GM12878 (cell line): ENCODE results near the gene CTRL. TPM values are rescaled to one million over a fixed set of nuclear protein-coding genes. Genes with fewer than 3 reads are reported as not detected.

Experiments
- ATAC-seq: fragments of 200-7000 bp; cut with Tn5 transposase; 3 replicates; pipeline ENCODE4 v1.9.1; 2020; ENCODE audit warnings: mild to moderate bottlenecking, moderate library complexity
- BruUV-seq: library from RNA; stranded (reverse); fragments of 400-500 nt; replicated peaks from 2 replicates; lab custom pipeline; 2021; lab: Mats Ljungman, UMichigan
- CTCF ChIA-PET: fragments of 300-600 bp; sonication (Branson Sonifier 250); formaldehyde crosslinking; extraction: SDS; loops from one replicate; lab custom pipeline; 2021; ENCODE audit warnings: inconsistent platforms; lab: Yijun Ruan, JAX
- POLR2A ChIA-PET: fragments of 350-600 bp; formaldehyde crosslinking; extraction: SDS; loops from one replicate; lab custom pipeline; 2021; ENCODE audit warnings: inconsistent platforms; lab: Charles Lee
- RAD21 ChIA-PET: fragments of 300-600 bp; sonication (Branson Sonifier 250); formaldehyde crosslinking; loops from one replicate; lab custom pipeline; 2023; ENCODE audit warnings: antibody characterized with exemption; ENCODE audit not compliant: unreplicated experiment; lab: Charles Lee
- SMC1A ChIA-PET: fragments of 300-600 bp; sonication (Branson Sonifier 250); formaldehyde crosslinking; loops from one replicate; lab custom pipeline; 2023; ENCODE audit not compliant: unreplicated experiment, uncharacterized antibody; lab: Charles Lee
- DNase-seq: peaks from one replicate; pipeline ENCODE4 v3.0.0-alpha.2; 2011; ENCODE audit warnings: low read depth, low spot score
- FAIRE-seq: peaks from 3 replicates; lab custom pipeline; 2011; peaks lifted over from hg19 to GRCh38; lab: Jason Lieb, UNC
- H2AFZ ChIP-seq: 2 replicates; pipeline ENCODE4 v1.6.0; 2011; ENCODE audit warnings: low read depth, low read length, control low read depth; ENCODE audit not compliant: control insufficient read depth
- H3K27ac ChIP-seq: 2 replicates; pipeline ENCODE4 v1.5.1; 2011; ENCODE audit warnings: control low read depth; ENCODE audit not compliant: control insufficient read depth, insufficient read depth
- H3K27me3 ChIP-seq, 2 experiments: replicated peaks in 1 of 2; 2 replicates each; pipeline versions ENCODE4 v1.6.0 to v1.6.1; 2011; ENCODE audit warnings: low read length in 1 of 2; ENCODE audit not compliant: control insufficient read depth in 2 of 2, insufficient read depth in 2 of 2
- H3K36me3 ChIP-seq, 2 experiments: 2 replicates each; pipeline ENCODE4 v1.5.1; 2011; ENCODE audit warnings: low read length in 1 of 2; ENCODE audit not compliant: control insufficient read depth in 2 of 2, insufficient read depth in 2 of 2
- H3K4me1 ChIP-seq: 2 replicates; pipeline ENCODE4 v1.6.1; 2011; ENCODE audit warnings: mild to moderate bottlenecking, low read length, moderate library complexity, mixed read lengths; ENCODE audit not compliant: control insufficient read depth, insufficient read depth
- H3K4me2 ChIP-seq: 2 replicates; pipeline ENCODE4 v1.6.0; 2011; ENCODE audit warnings: control low read depth; ENCODE audit not compliant: control insufficient read depth, insufficient read depth
- H3K4me3 ChIP-seq: fragments of 200-600 bp; sonication (generic); 2 replicates; pipeline ENCODE4 v1.5.1; 2016
- H3K79me2 ChIP-seq: 2 replicates; pipeline ENCODE4 v1.6.0; 2011; ENCODE audit warnings: low read length; ENCODE audit not compliant: control insufficient read depth, insufficient read depth
- H3K9ac ChIP-seq: 2 replicates; pipeline ENCODE4 v1.8.0; 2011; ENCODE audit warnings: low read length, control low read depth, mixed read lengths; ENCODE audit not compliant: control insufficient read depth, insufficient read depth
- H3K9me3 ChIP-seq: replicated peaks from 3 replicates; pipeline ENCODE4 v1.5.1; 2011; ENCODE audit warnings: mild to moderate bottlenecking, low read length; ENCODE audit not compliant: control insufficient read depth, insufficient read depth
- H4K20me1 ChIP-seq: 2 replicates; pipeline ENCODE4 v1.6.0; 2011; ENCODE audit not compliant: control insufficient read depth, insufficient read depth
- BCL11A ChIP-seq: IDR thresholded peaks from 2 replicates; pipeline ENCODE4 v1.6.1; 2011; ENCODE audit warnings: low read depth, low read length
- CREM ChIP-seq: IDR thresholded peaks from 2 replicates; pipeline ENCODE4 v1.6.1; 2014; ENCODE audit warnings: antibody characterized with exemption, low read depth
- GABPA ChIP-seq: IDR thresholded peaks from 2 replicates; pipeline ENCODE4 v1.6.1; 2014; ENCODE audit warnings: antibody characterized with exemption, low read depth, mild to moderate bottlenecking, inconsistent platforms
- HSF1 ChIP-seq: fragments of 150-350 bp; IDR thresholded peaks from 2 replicates; pipeline ENCODE4 v1.6.1; 2014; ENCODE audit warnings: mild to moderate bottlenecking, low read depth, low read length
- NFYA ChIP-seq: IDR thresholded peaks from 2 replicates; pipeline ENCODE4 v1.6.1; 2011; ENCODE audit warnings: low read depth, mild to moderate bottlenecking, low read length, improper control_type of control experiment, borderline replicate concordance
- RBBP5 ChIP-seq: fragments of 200-600 bp; sonication (generic); conservative IDR thresholded peaks from 2 replicates; pipeline ENCODE4 v1.6.1; 2016
- SMARCA5 ChIP-seq: fragments of 450-650 bp; IDR thresholded peaks from 2 replicates; pipeline ENCODE4 v1.6.1; 2017; ENCODE audit warnings: mild to moderate bottlenecking
- WGBS: methylation state at CpG from one replicate; pipeline ENCODE4 v1.1.6; 2016; ENCODE audit warnings: low lambda C conversion rate; ENCODE audit not compliant: insufficient replicate concordance, insufficient coverage; ENCODE audit errors: missing lambda C conversion rate; 5-methylcytosine and 5-hydroxymethylcytosine counted together
- in situ Hi-C: fragments of 300-500 bp; cut with MboI; formaldehyde crosslinking; loops from 9 replicates; pipeline ENCODE4 v1.14.3; 2018; ENCODE audit warnings: mixed read lengths
- intact Hi-C: fragments of 100-400 bp; cut with micrococcal nuclease; formaldehyde crosslinking; loops from one replicate; pipeline ENCODE4 v1.14.2; 2022; ENCODE audit not compliant: unreplicated experiment
- polyA plus RNA-seq, 11 experiments: library from polyadenylated mRNA; depleted of rRNA in 4 of 11; unstranded in 6 of 11; stranded (reverse) in 5 of 11; fragments of >200 nt; fragmentation: Nextera tagmentation in 4 of 11; fragmentation: Illumina TruSeq in 1 of 11; extraction: Ambion mirVana in 4 of 11; extraction: Trizol in 1 of 11; gene quantifications; 1 replicate in 1 of 11; 2 replicates in 10 of 11; pipeline versions ENCODE4 v1.2.1 to v1.2.3, GENCODE V29; 2011 to 2016; ENCODE audit warnings: inconsistent platforms in 2 of 11, missing spikeins in 2 of 11, low read depth in 1 of 11
- total RNA-seq, 4 experiments: library from RNA; depleted of rRNA in 3 of 4; stranded (reverse); fragments of >200 nt in 3 of 4; fragmentation: Illumina TruSeq in 1 of 4; extraction: Trizol in 1 of 4; gene quantifications; 2 replicates each; pipeline versions ENCODE4 v1.2.1 to v1.2.3, GENCODE V29; 2013 to 2021

Gene CTRL
- total and polyA plus RNA-seq, 10 of the 15 experiments (the other 5 are each of a cell fraction or from before 2014, with no cell fraction given): 1.1 to 4.9 (median 2.6) TPM

DNA sequence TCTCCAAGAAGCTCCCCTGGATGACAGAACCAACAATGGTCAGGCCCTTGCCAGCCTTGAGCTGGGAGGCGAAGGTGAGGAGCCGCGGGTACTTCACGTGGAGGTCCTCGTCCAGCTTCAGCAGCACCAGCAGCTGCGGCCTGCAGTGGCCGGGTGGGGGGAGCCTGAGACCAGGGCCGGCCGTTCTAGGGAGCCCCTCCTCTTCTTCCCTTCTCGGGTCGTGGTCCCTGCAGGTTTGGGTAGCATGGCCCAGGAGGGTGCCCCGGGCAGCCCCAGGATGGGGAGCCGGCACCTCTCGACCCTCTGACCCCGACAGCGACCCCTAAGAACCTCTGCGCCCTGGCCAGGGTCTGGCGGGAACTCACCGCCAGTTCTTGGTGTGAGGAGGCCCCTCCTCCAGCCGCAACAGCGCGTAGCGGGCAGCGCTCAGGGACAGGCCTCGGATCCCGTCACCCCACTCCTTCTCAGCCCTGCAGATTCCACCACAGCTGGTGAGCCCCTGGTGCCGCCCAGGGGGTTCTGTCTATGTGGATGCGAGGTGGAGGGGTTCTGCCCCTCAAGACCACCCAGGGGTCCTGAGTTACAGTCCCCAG is 15.4 kb upstream of the CTRL start:
- Histone ChIP-seq H3K4me3 (no peak overlapping the region), H4K20me1 (no peaks in the 10 kb centered on the region), H3K9me3 (no peaks in the 10 kb centered on the region), H3K27me3 (no peaks in the 10 kb centered on the region), H2AFZ (no peak overlapping the region), H3K36me3 (peaks cover 0 to 14% of the 10 kb centered on the region in 2 experiments; a peak in 3 of 4 replicates), H3K4me1 (peaks cover 1% of the 10 kb centered on the region; the same call in 1 of the 2 replicates), H3K9ac (no peak overlapping the region)
- ChIA-PET RAD21 (interaction anchor here (0.6 kb wide), 1 partner anchor 129 kb away, joined by 3 read pairs; no protein-coding TSS in a partner anchor), CTCF (interaction anchor here (0.9 kb wide), 1 partner anchor 94 kb away, joined by 3 read pairs; no protein-coding TSS in a partner anchor), SMC1A (no interaction called here)
- WGBS: 94% methylated on average over 28 of the region's 28 CpGs
- in situ Hi-C loops: no loop called here
- intact Hi-C loops: no loop called here
- TF ChIP-seq HSF1: no peak
- TF ChIP-seq NFYA: no peak
- TF ChIP-seq CREM: no peak
- TF ChIP-seq BCL11A: no peak
- no peak for TF ChIP-seq GABPA
- TF ChIP-seq RBBP5: no peak
- TF ChIP-seq SMARCA5: no peak
- TF ChIP-seq, all 136 proteins: peak for 0
- Histone ChIP-seq H3K79me2 (no peaks in the 10 kb centered on the region), H3K4me2 (no peak overlapping the region), H3K27ac (no peak overlapping the region)
- no TSS peak for BruUV-seq
- FAIRE-seq: no peak
- DNase-seq: no peak
- no peak for ATAC-seq
- POLR2A ChIA-PET: interaction anchor here (0.5 to 1.1 kb wide), 2 partner anchors 9 to 54 kb away, joined by 3 read pairs; no protein-coding TSS in a partner anchor
